HG02981 (cell line): ENCODE results near the gene APOBEC2.
"Not testable (repeated sequence)": the region's sequence is repeated elsewhere in the genome, so short reads cannot be mapped to it uniquely, and the experiment has no call there.

Source experiments
- ATAC-seq: cut with Tn5 transposase; IDR thresholded peaks from one replicate; pipeline ENCODE4 v1.9.1; 2021; ENCODE audit warnings: mild to moderate bottlenecking, moderate library complexity; ENCODE audit not compliant: unreplicated experiment

APOBEC2 gene

GRCh38 chr6:41053041-41053440, at the start of gene APOBEC2:
TSS of gene APOBEC2 (plus strand) at chr6:41053202. CDS start at chr6:41053348, 146 bp downstream.
- ATAC-seq, result no peak

GRCh38 chr6:41006217-41006616, 46.8 kb upstream of the APOBEC2 start:
- not testable (repeated sequence) for ATAC-seq

- not testable (repeated sequence) for ATAC-seq
Observed at GRCh38 chr6:41006980-41007379, 46.0 kb upstream of the APOBEC2 start.

GRCh38 chr6:41008011-41008410, 45.0 kb upstream of the APOBEC2 start:
- ATAC-seq, result no peak

- ATAC-seq, result no peak
Observed at GRCh38 chr6:41009669-41010068, 43.3 kb upstream of the APOBEC2 start.

GRCh38 chr6:41011673-41012072, 41.3 kb upstream of the APOBEC2 start:
- ATAC-seq, result no peak

- ATAC-seq, result no peak
Observed at GRCh38 chr6:41013466-41014153, 39.4 kb upstream of the APOBEC2 start.

GRCh38 chr6:41014780-41015179, 38.2 kb upstream of the APOBEC2 start:
- ATAC-seq, result no peak

GRCh38 chr6:41015860-41016259, 37.1 kb upstream of the APOBEC2 start:
- ATAC-seq, result not testable (repeated sequence)

GRCh38 chr6:41017663-41018062, 35.3 kb upstream of the APOBEC2 start:
- no peak for ATAC-seq

GRCh38 chr6:41021832-41022231, 31.2 kb upstream of the APOBEC2 start:
- ATAC-seq, result no peak

GRCh38 chr6:41022294-41022693, 30.7 kb upstream of the APOBEC2 start:
- no peak for ATAC-seq

GRCh38 chr6:41023114-41023513, 29.9 kb upstream of the APOBEC2 start:
- no peak for ATAC-seq

- no peak for ATAC-seq
Observed at GRCh38 chr6:41025966-41026530, 27.0 kb upstream of the APOBEC2 start.

GRCh38 chr6:41027241-41027640, 25.8 kb upstream of the APOBEC2 start:
- ATAC-seq, result no peak

GRCh38 chr6:41027799-41028560, 25.0 kb upstream of the APOBEC2 start:
- ATAC-seq, result peak; percentile 86

- peak; percentile 35 for ATAC-seq
Observed at GRCh38 chr6:41028561-41029412, 24.2 kb upstream of the APOBEC2 start.

- ATAC-seq, result no peak
Observed at GRCh38 chr6:41032830-41033229, 20.2 kb upstream of the APOBEC2 start.

GRCh38 chr6:41033776-41034175, 19.2 kb upstream of the APOBEC2 start:
- ATAC-seq, result no peak

GRCh38 chr6:41036186-41036585, 16.8 kb upstream of the APOBEC2 start:
- no peak for ATAC-seq

GRCh38 chr6:41036601-41037000, 16.4 kb upstream of the APOBEC2 start:
- no peak for ATAC-seq
